HG03039 (cell line): ENCODE data around the gene MGAT4A.

Source experiments
- ATAC-seq: cut with Tn5 transposase; IDR thresholded peaks from one replicate; pipeline ENCODE4 v1.9.1; 2021; ENCODE audit warnings: mild to moderate bottlenecking, moderate library complexity; ENCODE audit not compliant: unreplicated experiment

The MGAT4A gene

GRCh38 chr2:98577313-98577712 lies 153.6 kb downstream of the MGAT4A start:
- ATAC-seq = no peak

GRCh38 chr2:98576666-98577312 lies 154.1 kb downstream of the MGAT4A start:
- ATAC-seq = no peak

DNA sequence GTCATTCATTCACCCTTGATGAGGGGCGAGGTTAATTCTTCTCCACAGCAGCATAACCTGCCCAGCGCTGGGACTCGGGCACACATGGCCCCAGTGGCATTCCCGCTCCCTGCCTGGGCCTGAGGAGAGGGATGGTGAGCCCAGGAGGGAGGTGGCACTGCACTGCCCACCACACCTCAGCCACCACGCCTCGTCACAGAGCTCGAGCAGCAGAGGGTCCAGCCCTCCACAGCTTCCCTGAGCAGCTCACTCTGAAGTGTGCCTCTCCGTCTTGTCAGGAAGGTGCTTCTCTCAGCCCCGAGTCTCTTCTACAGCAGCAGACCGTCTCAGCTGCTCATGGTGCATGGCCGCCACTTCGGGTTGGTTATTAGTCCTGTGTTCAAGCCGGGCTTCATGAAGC lies 157.5 kb downstream of the MGAT4A start:
- ATAC-seq = no peak

- ATAC-seq = no peak
These were observed 158.3 kb downstream of the MGAT4A start for GRCh38 chr2:98572676-98573075.

- no peak for ATAC-seq
These were observed 158.7 kb downstream of the MGAT4A start for GRCh38 chr2:98572211-98572610.

- ATAC-seq = no peak
These were observed 159.1 kb downstream of the MGAT4A start for GRCh38 chr2:98571796-98572195.

GRCh38 chr2:98571121-98571701 lies 159.7 kb downstream of the MGAT4A start:
- ATAC-seq = no peak

DNA sequence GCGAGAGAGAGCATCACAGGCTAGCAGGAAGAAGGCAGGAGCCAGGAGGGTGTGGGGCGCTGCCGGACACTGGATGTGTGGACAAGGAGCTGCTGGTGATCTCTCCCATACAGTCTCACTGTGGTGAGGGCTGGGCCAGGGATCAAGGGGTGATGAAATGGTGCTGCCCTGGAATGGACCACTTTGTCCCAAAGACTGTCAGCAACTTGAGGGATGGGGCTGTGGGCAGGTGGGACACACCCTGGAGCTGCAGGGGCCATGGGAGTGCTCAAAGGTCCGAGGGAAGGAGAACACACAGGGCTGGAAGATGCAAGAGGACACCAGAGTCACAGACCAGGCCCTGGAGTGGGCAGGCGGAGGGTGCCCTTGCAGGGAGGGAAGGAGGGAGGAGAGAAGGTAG lies 160.6 kb downstream of the MGAT4A start:
- no peak for ATAC-seq

GRCh38 chr2:98569915-98570314 lies 161.0 kb downstream of the MGAT4A start:
- ATAC-seq = no peak

GRCh38 chr2:98569197-98569793 lies 161.6 kb downstream of the MGAT4A start:
- ATAC-seq = no peak
